Astrocyte (in vitro differentiated cells and primary cell): ENCODE results near the gene CDKN2B. TPM values are rescaled to one million over a fixed set of nuclear protein-coding genes. Genes with fewer than 3 reads are reported as not detected.

Source experiments
- DNase-seq: peaks from one replicate; pipeline ENCODE4 v3.0.0-alpha.2; 2010; ENCODE audit warnings: low read depth
- FAIRE-seq: peaks from 2 replicates; lab custom pipeline; 2011; peaks lifted over from hg19 to GRCh38; lab: Jason Lieb, UNC
- H2AFZ ChIP-seq: 2 replicates; pipeline ENCODE4 v1.6.0; 2012; ENCODE audit warnings: low read depth, low read length, inconsistent platforms
- H3K27ac ChIP-seq: 2 replicates; pipeline ENCODE4 v1.5.1; 2011; ENCODE audit warnings: low read depth, low read length, inconsistent platforms
- H3K27me3 ChIP-seq: 2 replicates; pipeline ENCODE4 v1.6.0; 2011; ENCODE audit warnings: low read length, inconsistent platforms; ENCODE audit not compliant: insufficient read depth
- H3K36me3 ChIP-seq: 2 replicates; pipeline ENCODE4 v1.5.1; 2011; ENCODE audit warnings: low read length, inconsistent platforms; ENCODE audit not compliant: insufficient read depth
- H3K4me1 ChIP-seq: 2 replicates; pipeline ENCODE4 v1.5.1; 2011; ENCODE audit warnings: low read length, inconsistent platforms; ENCODE audit not compliant: insufficient read depth
- H3K4me2 ChIP-seq: 2 replicates; pipeline ENCODE4 v1.6.0; 2012; ENCODE audit warnings: low read length, inconsistent platforms
- H3K4me3 ChIP-seq: 2 replicates; pipeline ENCODE4 v1.5.1; 2011; ENCODE audit warnings: low read depth, mild to moderate bottlenecking, low read length, inconsistent platforms; ENCODE audit not compliant: insufficient read depth
- H3K79me2 ChIP-seq: 2 replicates; pipeline ENCODE4 v1.6.0; 2012; ENCODE audit warnings: mild to moderate bottlenecking, low read length, inconsistent platforms; ENCODE audit not compliant: insufficient read depth
- H3K9ac ChIP-seq: 2 replicates; pipeline ENCODE4 v1.6.0; 2012; ENCODE audit warnings: mild to moderate bottlenecking, low read length, inconsistent platforms
- H3K9me3 ChIP-seq: 2 replicates; pipeline ENCODE4 v1.5.1; 2012; ENCODE audit warnings: low read depth, mild to moderate bottlenecking, low read length, inconsistent platforms; ENCODE audit not compliant: insufficient read depth
- H4K20me1 ChIP-seq: 2 replicates; pipeline ENCODE4 v1.6.0; 2012; ENCODE audit warnings: low read length, inconsistent platforms; ENCODE audit not compliant: insufficient read depth
- H3K27ac Mint-ChIP-seq: one replicate; pipeline ENCODE4 v1.8.0; 2021; ENCODE audit warnings: mild to moderate bottlenecking, mixed read lengths; ENCODE audit not compliant: unreplicated experiment
- H3K27me3 Mint-ChIP-seq: one replicate; pipeline ENCODE4 v1.8.0; 2021; ENCODE audit warnings: low read depth, mixed read lengths; ENCODE audit not compliant: unreplicated experiment
- H3K36me3 Mint-ChIP-seq: one replicate; pipeline ENCODE4 v1.8.0; 2021; ENCODE audit warnings: low read depth, mixed read lengths; ENCODE audit not compliant: unreplicated experiment
- H3K4me1 Mint-ChIP-seq: one replicate; pipeline ENCODE4 v1.8.0; 2021; ENCODE audit warnings: low read depth, mixed read lengths; ENCODE audit not compliant: unreplicated experiment
- H3K4me3 Mint-ChIP-seq: one replicate; pipeline ENCODE4 v1.8.0; 2021; ENCODE audit warnings: mild to moderate bottlenecking, moderate library complexity, mixed read lengths; ENCODE audit not compliant: unreplicated experiment
- H3K9me3 Mint-ChIP-seq: one replicate; pipeline ENCODE4 v1.8.0; 2021; ENCODE audit warnings: mild to moderate bottlenecking, mixed read lengths; ENCODE audit not compliant: unreplicated experiment
- EZH2 ChIP-seq: IDR thresholded peaks from 2 replicates; pipeline ENCODE4 v1.6.1; 2012; ENCODE audit warnings: mild to moderate bottlenecking, low read length, inconsistent platforms; ENCODE audit not compliant: insufficient read depth
- total RNA-seq: library from RNA; stranded (reverse); gene quantifications from 2 replicates; pipeline ENCODE4 v1.2.1, GENCODE V29; 2021
- TF ChIP-seq, protein P1 (sequence below): IDR thresholded peaks from 2 replicates; pipeline ENCODE4 v1.5.1; 2011; ENCODE audit warnings: low read depth, mild to moderate bottlenecking, inconsistent platforms, low read length, moderate library complexity; ENCODE audit not compliant: insufficient read depth

CDKN2B gene
- total RNA-seq, 1 donor from 2014 or later: 306 TPM

DNA sequence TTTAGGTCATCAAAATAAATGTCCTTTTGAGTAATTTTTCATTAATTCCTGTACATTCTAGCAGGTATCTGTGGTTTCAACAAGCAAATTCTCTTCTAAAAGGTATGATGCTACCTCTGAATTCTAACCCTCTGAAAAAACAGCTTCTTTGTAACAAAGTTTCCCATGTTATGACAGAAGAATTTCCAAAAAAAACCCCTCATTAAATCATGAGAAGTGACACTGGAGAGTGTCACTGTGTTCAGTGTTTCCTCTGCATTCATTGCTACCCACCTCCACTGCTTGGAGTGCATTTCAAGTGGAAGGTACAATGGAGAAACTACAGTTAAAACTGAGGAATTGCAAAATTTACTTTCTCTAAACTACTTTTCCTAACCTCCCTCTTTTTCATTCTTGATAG is 25.0 kb downstream of the CDKN2B start:
- H3K27me3 Mint-ChIP-seq: peaks cover 59% of the 10 kb centered on the region
- Histone ChIP-seq H3K36me3 (no peaks in the 10 kb centered on the region), H2AFZ (no peak overlapping the region), H4K20me1 (peaks cover 8% of the 10 kb centered on the region), H3K27me3 (peaks cover 9% of the 10 kb centered on the region), H3K27ac (no peak overlapping the region), H3K79me2 (peaks cover 17% of the 10 kb centered on the region), H3K9me3 (no peaks in the 10 kb centered on the region), H3K4me1 (peaks cover 11% of the 10 kb centered on the region), H3K4me3 (no peak overlapping the region), H3K9ac (no peak overlapping the region), H3K4me2 (no peak overlapping the region)
- TF ChIP-seq, protein P1, sequence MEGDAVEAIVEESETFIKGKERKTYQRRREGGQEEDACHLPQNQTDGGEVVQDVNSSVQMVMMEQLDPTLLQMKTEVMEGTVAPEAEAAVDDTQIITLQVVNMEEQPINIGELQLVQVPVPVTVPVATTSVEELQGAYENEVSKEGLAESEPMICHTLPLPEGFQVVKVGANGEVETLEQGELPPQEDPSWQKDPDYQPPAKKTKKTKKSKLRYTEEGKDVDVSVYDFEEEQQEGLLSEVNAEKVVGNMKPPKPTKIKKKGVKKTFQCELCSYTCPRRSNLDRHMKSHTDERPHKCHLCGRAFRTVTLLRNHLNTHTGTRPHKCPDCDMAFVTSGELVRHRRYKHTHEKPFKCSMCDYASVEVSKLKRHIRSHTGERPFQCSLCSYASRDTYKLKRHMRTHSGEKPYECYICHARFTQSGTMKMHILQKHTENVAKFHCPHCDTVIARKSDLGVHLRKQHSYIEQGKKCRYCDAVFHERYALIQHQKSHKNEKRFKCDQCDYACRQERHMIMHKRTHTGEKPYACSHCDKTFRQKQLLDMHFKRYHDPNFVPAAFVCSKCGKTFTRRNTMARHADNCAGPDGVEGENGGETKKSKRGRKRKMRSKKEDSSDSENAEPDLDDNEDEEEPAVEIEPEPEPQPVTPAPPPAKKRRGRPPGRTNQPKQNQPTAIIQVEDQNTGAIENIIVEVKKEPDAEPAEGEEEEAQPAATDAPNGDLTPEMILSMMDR: no peak
- TF ChIP-seq EZH2: no peak
- no peaks in the 10 kb centered on the region for H3K9me3 Mint-ChIP-seq
- H3K4me3 Mint-ChIP-seq: no peak overlapping the region
- peaks cover 2% of the 10 kb centered on the region for H3K4me1 Mint-ChIP-seq
- DNase-seq (no peak), FAIRE-seq (no peak)
- peaks cover 3% of the 10 kb centered on the region for H3K36me3 Mint-ChIP-seq
- no peak overlapping the region for H3K27ac Mint-ChIP-seq

DNA sequence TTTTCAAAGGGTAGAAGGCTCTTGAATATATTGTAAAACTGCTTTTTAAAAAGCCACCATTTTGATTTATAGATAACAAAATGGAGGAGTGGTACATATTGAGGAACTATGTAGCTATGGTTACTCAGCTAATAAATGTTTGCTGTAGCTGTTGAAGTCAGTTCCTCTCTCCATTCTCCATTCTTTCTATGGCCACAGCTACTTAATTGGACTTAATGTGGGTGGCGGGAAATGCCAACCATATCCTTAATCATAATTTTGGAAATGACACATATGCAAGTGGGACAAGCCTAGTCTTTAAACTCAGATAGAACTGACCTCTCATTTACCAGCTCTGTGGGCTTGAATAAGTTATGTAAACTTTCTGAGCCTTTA is 25.6 kb downstream of the CDKN2B start:
- Histone ChIP-seq H3K36me3 (no peaks in the 10 kb centered on the region), H2AFZ (no peak overlapping the region), H3K27me3 (peaks cover 10% of the 10 kb centered on the region), H3K4me2 (no peak overlapping the region), H3K4me1 (peaks cover 11% of the 10 kb centered on the region), H3K27ac (no peak overlapping the region), H4K20me1 (peaks cover 13% of the 10 kb centered on the region), H3K4me3 (no peak overlapping the region), H3K9me3 (no peaks in the 10 kb centered on the region), H3K79me2 (peaks cover 11% of the 10 kb centered on the region), H3K9ac (no peak overlapping the region)
- DNase-seq (no peak), FAIRE-seq (no peak)
- TF ChIP-seq, protein P1: no peak
- TF ChIP-seq EZH2: no peak
- Mint-ChIP-seq H3K9me3 (peaks cover 1% of the 10 kb centered on the region), H3K27me3 (peaks cover 59% of the 10 kb centered on the region), H3K27ac (no peak overlapping the region), H3K4me3 (no peak overlapping the region), H3K4me1 (peaks cover 2% of the 10 kb centered on the region), H3K36me3 (peaks cover 4% of the 10 kb centered on the region)

DNA sequence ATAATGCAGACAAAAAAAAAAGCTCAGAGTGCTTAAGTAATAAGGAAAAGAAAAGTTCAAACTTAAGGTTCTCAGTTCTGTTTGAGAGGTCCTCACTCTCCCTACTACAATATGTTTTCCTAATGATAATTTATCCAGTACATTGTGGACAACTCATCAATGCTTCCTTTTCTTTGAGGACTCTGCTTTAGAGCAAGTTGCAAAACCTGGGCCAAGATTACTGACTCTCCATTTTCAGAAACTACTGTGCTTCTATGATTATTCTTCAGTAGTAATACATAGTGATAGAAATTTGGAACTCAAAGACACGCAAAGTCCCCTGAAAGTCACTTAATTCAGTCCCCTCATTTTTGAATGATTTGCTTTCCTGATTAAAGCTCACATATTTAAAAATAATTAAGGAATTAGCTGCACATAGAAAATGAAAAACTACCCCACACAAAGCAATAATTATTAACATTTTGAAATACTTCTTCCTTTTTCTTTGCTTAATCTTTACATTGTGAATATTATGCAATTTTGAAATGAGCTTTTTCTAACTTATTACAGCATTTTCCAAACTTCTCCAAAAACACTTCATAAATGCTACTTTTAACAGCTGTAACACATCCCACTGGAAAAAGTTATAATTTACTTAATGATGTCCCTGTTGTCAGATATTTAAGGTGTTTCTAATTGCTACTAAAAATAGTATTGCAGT is 26.1 kb downstream of the CDKN2B start:
- Histone ChIP-seq H3K4me1 (peaks cover 11% of the 10 kb centered on the region), H3K36me3 (no peaks in the 10 kb centered on the region), H3K9me3 (no peaks in the 10 kb centered on the region), H3K9ac (no peak overlapping the region), H3K79me2 (peaks cover 7% of the 10 kb centered on the region), H2AFZ (no peak overlapping the region), H3K4me2 (no peak overlapping the region), H3K27me3 (peaks cover 10% of the 10 kb centered on the region), H3K27ac (no peak overlapping the region), H3K4me3 (no peak overlapping the region), H4K20me1 (peaks cover 14% of the 10 kb centered on the region)
- Mint-ChIP-seq H3K9me3 (peaks cover 2% of the 10 kb centered on the region), H3K36me3 (peaks cover 2% of the 10 kb centered on the region), H3K27ac (no peak overlapping the region), H3K4me3 (no peak overlapping the region), H3K4me1 (peaks cover 2% of the 10 kb centered on the region), H3K27me3 (peaks cover 56% of the 10 kb centered on the region)
- DNase-seq (no peak), FAIRE-seq (no peak)
- TF ChIP-seq, protein P1: no peak
- no peak for TF ChIP-seq EZH2
